ENCODE data around the gene RGS11.
"Not testable (repeated sequence)": the region's sequence is repeated elsewhere in the genome, so short reads cannot be mapped to it uniquely, and the experiment has no call there.

Gene RGS11

GRCh38 chr16:279531-279930, 3.8 kb upstream of the RGS11 start:
- DNase-seq, result no peak

GRCh38 chr16:278863-279366, 3.2 kb upstream of the RGS11 start:
- no peak for DNase-seq

GRCh38 chr16:276426-277077, 808 bp upstream of the RGS11 start:
- no peak for DNase-seq

GRCh38 chr16:275041-275641, 603 bp downstream of the RGS11 start:
- no peak for DNase-seq

- DNase-seq, result no peak
These were observed 2.0 kb downstream of the RGS11 start for GRCh38 chr16:273547-274421.

- DNase-seq, result no peak
These were observed 2.9 kb downstream of the RGS11 start for GRCh38 chr16:272633-273546.

GRCh38 chr16:270381-271255, 5.1 kb downstream of the RGS11 start:
- DNase-seq, result no peak

GRCh38 chr16:269061-269796, 6.5 kb downstream of the RGS11 start:
- DNase-seq, result no peak

- no peak for DNase-seq
These were observed 7.3 kb downstream of the RGS11 start for GRCh38 chr16:268141-269053.

- not testable (repeated sequence) for DNase-seq
These were observed 8.2 kb downstream of the RGS11 start for GRCh38 chr16:267562-267961.

GRCh38 chr16:266258-267164, 9.2 kb downstream of the RGS11 start:
- no peak for DNase-seq

GRCh38 chr16:265711-266110, 10.0 kb downstream of the RGS11 start:
- DNase-seq, result no peak

GRCh38 chr16:265002-265529, 10.7 kb downstream of the RGS11 start:
- no peak for DNase-seq

- DNase-seq, result no peak
These were observed 11.2 kb downstream of the RGS11 start for GRCh38 chr16:264440-264951.

- no peak for DNase-seq
These were observed 11.8 kb downstream of the RGS11 start for GRCh38 chr16:263944-264343.

- no peak for DNase-seq
These were observed 12.5 kb downstream of the RGS11 start for GRCh38 chr16:263182-263774.

- no peak for DNase-seq
These were observed 13.5 kb downstream of the RGS11 start for GRCh38 chr16:262121-262745.
